NCI-H1092 (cell line): ENCODE measurements around the gene KCNA10.
"Not testable (repeated sequence)": the region's sequence is repeated elsewhere in the genome, so short reads cannot be mapped to it uniquely, and the experiment has no call there.

Source experiments
- DNase-seq: peaks from one replicate; lab custom pipeline; 2025; lab: John Stamatoyannopoulos, UW

KCNA10 gene

GRCh38 chr1:110535985-110536384 is 17.0 kb upstream of the KCNA10 start:
- no peak for DNase-seq

DNA sequence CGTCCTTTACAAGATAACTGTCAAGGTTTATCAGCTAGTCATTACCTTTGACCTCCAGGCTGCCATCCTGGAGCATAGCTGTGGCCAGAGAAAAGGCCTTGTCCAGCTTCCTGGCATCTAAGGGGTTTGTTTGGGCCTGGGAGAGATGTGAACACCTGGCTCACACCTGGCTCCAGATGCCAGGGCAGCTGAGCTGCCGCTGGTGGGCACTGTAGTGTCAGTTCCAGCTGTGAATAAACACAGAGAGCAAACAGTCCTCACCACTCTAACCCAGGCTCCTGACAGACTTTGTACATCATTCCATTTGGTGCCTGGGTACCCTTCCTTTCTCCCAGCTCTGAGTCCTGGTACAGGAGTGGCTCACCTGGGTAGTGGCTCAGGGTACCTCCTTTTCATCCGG is 14.3 kb upstream of the KCNA10 start:
- DNase-seq: no peak

- no peak for DNase-seq
Measured at GRCh38 chr1:110529011-110529410, 10.0 kb upstream of the KCNA10 start.

DNA sequence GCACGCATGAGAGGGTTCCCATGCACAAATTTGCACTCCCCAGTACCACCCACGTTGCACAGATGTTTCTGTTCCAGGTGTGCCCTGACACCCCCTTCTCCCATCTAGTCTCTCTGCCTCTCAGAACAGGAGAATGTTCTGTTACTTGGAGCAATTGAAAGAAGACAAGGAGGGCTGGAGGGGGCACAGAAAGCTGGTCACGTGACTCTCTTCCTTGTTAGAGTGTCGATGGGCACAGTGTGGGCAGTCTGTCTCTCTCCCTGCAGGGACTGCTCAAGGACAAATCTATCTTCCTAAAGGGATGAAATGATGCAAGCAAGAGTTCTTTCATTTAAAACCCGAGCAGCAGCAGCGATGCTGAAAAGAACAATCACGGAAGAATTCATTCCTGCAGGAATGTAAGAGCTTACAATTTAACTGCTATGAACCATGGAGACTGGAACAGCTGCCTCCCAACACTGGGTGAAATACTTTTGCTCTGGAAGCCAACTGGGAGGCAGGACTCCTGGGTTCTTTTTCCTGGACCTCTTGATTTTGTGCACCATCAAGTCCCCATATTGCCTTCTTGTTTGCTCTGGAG is 7.3 kb upstream of the KCNA10 start:
- DNase-seq: no peak

DNA sequence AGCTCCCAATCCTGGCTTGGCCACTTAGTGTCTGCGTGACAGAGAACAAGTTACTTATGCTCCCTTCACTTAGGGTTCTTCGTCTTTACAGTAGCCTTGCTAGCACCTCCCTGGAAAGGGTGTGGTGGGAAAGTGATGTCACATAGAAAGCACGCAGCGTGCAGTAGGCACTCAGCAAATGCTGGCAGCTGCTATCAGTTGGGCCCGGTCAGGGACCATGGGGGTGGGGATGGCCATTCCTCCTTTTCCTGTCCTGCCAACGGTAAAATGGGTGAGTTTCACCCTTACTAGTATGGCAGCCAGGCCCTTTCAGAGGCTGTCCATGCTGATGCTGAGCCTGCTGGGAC is 6.2 kb upstream of the KCNA10 start:
- no peak for DNase-seq

GRCh38 chr1:110524311-110525248 is 5.6 kb upstream of the KCNA10 start:
- DNase-seq: peak; percentile 35

DNA sequence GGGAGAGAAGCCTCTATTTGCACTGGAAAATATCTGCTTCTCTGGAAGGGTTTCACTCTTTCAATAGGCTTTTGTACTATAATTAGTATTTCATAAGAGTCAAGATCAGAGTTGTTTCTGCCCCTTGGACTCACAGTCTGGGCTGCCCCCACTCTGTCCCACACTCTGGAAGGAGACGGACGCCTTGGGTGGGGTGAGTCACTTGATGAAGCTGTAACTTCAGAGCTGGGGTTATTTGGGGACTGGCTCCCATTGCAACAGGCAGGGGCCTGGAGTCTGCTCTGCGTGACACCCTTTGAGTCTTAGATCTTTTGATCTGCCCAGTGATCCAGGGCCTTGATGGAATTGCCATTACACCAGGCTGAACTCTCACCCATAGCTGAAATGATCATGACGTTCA is 4.0 kb upstream of the KCNA10 start:
- DNase-seq: no peak

DNA sequence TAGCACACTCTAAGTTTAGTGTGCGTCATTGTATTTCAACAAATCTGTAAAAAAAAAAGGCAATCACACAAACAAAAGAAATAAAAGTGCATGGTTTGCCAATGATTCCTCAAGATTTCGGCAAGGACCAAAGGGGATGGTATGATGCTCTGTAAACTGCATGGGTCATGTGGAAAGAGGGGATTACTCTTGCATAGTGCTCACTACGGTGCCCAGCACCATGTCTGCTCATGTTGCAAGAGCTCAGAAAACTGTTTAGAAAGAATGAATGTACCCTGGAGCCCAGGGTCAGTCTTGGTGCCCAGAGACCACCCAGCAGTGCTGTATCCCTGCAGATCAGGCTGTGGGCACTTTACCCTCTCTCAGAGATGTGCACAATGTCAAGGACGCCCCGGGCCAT is 3.6 kb upstream of the KCNA10 start:
- no peak for DNase-seq

DNA sequence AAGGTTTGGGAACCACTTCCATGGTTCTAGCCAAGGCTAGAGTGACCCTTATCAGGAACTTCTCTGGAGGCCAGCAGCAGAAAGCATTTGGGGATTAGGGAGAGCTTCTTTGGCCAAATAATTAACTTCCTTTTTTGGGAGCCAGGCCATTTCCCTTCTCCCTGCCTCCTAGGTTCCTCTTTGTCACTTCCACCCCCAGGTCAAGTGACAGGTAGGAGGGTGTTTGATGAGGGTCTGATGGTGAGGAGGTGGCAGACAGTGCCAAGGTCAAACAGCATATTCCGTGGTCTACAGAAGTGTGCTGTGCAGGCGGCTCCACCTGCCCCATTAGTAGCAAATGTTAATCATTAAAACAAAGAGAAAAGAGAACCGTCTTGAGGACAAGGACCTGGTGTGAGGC is 1.9 kb upstream of the KCNA10 start:
- no peak for DNase-seq

- no peak for DNase-seq
Measured at GRCh38 chr1:110515891-110516290, 3.1 kb downstream of the KCNA10 start.

DNA sequence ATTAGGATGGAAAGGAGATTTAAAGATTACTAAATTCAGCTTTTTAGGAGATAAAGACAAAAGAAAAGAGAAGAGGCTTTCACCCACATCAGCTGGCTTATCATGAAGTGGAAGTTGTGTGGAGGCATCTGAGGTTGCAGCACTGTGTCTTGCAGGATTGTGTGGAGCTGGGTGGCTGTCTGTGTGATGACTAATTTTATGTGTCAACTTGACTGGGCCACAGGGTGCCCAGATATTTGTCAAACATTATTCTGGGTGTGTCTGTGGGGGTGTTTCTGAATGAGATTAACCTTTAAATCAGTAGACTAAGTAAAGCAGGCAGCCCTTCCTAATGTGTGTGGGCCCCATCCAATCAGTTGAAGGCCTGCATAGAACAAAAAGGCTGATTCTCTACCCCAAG is 3.9 kb downstream of the KCNA10 start:
- no peak for DNase-seq

DNA sequence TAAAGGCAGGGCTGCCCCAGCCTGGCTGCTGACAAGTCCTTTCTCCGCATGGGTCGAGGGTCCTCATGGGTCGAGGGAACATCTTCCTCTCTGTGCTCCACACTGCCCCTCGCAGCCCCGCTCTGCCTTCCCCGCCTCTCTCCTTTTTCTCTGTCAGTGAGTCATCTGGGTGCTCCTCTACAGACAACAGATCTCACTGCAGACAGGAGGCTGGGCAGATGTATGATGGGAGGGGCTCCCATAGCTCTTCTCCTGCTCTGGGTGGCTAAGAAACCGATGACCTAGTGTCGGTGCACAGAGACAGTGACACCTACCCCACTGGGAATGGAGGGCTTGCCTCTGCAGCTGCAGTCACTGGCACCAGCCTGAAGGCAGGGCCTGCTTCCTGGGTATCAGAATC is 5.5 kb downstream of the KCNA10 start:
- no peak for DNase-seq

DNA sequence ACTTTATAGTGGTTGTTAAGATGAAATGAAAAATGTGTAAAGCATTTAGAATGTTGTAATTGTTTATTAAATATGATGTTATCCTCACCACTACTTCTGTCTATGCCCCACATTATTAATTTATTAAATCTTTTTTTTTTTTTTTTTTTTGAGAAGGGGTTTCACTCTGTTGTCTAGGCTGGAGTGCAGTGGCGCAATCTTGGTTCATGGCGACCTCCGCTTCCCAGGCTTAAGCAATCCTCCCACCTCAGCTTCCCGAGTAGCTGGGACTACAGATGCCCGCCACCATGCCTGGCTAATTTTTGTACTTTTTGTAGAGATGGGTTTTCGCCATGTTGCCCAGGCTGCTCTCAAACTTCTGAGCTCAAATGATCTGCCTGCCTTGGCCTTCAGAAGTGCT is 7.5 kb downstream of the KCNA10 start:
- DNase-seq: no peak

DNA sequence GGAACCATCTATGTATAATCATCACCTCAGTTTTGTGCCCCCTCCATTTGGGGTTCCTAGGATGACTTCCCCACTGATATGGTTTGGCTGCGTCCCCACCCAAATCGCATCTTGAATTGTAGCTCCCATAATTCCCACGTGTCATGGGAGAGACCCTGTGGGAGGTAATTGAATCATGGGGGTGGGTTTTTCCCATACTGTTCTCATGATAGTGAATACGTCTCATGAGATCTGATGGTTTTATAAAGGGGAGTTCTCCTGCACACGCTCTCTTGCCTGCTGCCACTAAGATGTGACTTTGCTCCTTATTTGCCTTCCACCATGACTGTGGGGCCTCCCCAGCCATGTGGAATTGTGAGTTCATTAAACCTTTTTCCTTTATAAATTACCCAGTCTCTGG is 8.1 kb downstream of the KCNA10 start:
- DNase-seq: not testable (repeated sequence)

DNA sequence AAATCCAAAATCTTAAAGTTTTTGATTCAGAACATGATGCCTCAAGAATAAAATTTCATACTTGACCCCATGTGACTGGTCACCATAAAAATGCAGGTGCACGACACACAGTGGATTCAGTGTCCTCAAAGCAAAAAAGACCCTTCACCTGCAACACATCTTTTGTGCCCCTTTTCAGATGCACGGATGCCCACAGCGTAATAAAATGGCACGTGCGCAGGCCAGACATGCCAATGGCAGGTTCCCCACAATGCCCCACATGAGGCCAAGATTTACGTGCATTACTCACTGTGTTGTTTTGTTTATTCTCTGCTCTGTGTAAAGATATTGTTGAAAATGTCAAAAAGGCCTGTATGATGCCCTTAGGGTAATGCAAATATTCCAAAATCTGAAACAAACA is 9.3 kb downstream of the KCNA10 start:
- no peak for DNase-seq

- no peak for DNase-seq
Measured at GRCh38 chr1:110508028-110508940, 10.7 kb downstream of the KCNA10 start.

GRCh38 chr1:110506541-110506940 is 12.4 kb downstream of the KCNA10 start:
- no peak for DNase-seq

- no peak for DNase-seq
Measured at GRCh38 chr1:110505596-110505995, 13.4 kb downstream of the KCNA10 start.

DNA sequence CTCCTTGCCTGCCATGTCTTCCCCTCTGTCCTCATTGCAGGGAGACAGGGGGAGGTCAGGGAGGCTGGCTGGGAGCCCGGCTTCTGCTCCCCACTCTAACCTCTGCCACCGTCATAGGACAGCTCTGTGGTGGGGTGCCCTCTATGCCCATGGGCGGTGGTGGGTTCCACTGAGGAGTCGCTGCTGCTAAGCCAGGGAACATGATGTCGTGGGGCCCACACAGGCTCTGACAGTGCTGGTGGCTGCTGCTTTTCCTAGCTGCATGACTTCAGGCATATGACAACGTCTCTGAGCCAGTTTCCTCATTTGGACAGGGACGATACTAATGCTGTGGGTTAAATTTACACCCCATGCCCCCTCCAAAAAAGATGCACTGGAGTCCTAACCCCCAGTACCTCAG is 14.7 kb downstream of the KCNA10 start:
- no peak for DNase-seq

DNA sequence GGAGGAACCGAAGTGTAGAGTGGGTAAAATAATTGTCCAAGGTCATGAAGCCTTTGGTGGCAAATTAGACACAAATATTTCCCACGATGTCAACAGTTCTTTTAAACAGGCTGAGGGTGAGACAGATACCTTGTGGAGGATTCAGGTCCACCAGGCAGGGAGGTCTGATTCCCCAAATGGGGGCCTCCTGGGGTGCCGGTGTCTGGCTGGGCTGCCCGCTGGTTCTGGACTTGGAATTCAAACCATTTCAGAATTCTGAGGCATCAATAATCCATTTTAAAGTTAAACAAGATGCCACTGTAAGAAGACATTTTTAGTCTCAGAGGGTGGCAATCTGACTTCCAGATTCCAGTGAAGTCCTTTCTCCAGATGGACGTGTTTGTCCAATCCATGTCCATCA is 15.5 kb downstream of the KCNA10 start:
- no peak for DNase-seq

DNA sequence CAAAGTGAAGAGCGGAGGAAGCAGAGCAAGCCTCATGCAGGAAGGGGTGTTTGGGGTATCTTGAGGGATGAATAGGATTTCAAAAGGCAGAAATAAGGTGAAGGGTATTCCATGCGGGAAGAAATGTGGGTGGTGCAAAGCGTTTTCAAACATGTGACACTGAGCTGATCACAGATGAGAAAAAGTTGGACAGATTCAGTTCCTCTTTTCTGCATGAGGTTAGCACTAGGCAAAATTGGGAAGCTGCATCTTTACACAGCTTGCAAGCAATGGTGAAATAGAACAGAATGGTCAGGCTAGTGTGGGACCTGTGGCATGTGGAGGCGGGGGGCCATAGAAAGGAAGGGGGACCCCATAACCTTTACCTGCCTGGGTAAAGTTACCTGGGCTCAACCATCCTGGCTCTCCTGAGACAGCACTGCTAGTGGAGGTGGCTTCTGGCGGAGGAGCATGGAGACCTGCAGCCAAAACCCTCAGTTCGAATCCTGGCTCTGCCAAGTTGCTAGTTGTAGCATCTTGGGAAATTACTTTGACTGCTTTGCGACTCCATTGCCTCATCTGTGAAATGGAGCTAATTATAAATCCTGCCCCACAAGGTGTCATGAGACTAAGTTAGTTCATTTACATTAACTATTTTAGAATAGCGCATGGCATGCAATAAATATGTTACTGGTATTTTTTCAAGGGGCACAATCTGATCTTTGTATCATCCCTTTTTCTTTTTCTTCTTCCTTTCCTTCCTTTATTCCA is 16.4 kb downstream of the KCNA10 start:
- DNase-seq: no peak
